HG03520 (cell line): ENCODE measurements around the gene RDH5.

Experiments
- ATAC-seq: cut with Tn5 transposase; IDR thresholded peaks from one replicate; pipeline ENCODE4 v1.9.1; 2021; ENCODE audit warnings: mild to moderate bottlenecking, moderate library complexity; ENCODE audit not compliant: unreplicated experiment

The RDH5 gene

GRCh38 chr12:55727643-55728185 lies 7.5 kb downstream of the RDH5 start:
- no peak for ATAC-seq

GRCh38 chr12:55728186-55728938 lies 8.2 kb downstream of the RDH5 start:
- ATAC-seq = peak; percentile 20

GRCh38 chr12:55728939-55729818 lies 9.0 kb downstream of the RDH5 start, which contains the start of gene CD63:
Gene CD63 (minus strand): TSS chr12:55729009. CDS start chr12:55728341, 668 bp downstream.
- peak; percentile 55 for ATAC-seq

GRCh38 chr12:55729819-55730818 lies 9.9 kb downstream of the RDH5 start:
- ATAC-seq = peak; percentile 31

- ATAC-seq = no peak
Observed at GRCh38 chr12:55732288-55732687, 12.1 kb downstream of the RDH5 start.

- ATAC-seq = no peak
Observed at GRCh38 chr12:55733021-55733555, 12.9 kb downstream of the RDH5 start.

- ATAC-seq = no peak
Observed at GRCh38 chr12:55733858-55734257, 13.7 kb downstream of the RDH5 start.

GRCh38 chr12:55734595-55734994 lies 14.4 kb downstream of the RDH5 start:
- no peak for ATAC-seq

- no peak for ATAC-seq
Observed at GRCh38 chr12:55736076-55736475, 15.9 kb downstream of the RDH5 start.

GRCh38 chr12:55736780-55737580 lies 16.8 kb downstream of the RDH5 start:
- ATAC-seq = no peak

- no peak for ATAC-seq
Observed at GRCh38 chr12:55737581-55738122, 17.5 kb downstream of the RDH5 start.

GRCh38 chr12:55738123-55739024 lies 18.2 kb downstream of the RDH5 start:
- ATAC-seq = peak; percentile 81

GRCh38 chr12:55739025-55739378 lies 18.8 kb downstream of the RDH5 start:
- ATAC-seq = no peak

- no peak for ATAC-seq
Observed at GRCh38 chr12:55741931-55742680, 21.9 kb downstream of the RDH5 start.

- ATAC-seq = peak; percentile 31
Observed at GRCh38 chr12:55742719-55743405, 22.7 kb downstream of the RDH5 start, which contains the start of gene GDF11. Gene GDF11 (plus strand): TSS chr12:55743122. CDS start chr12:55743317, 195 bp downstream.
